B cell (primary cell): ENCODE measurements around the gene ELK3. TPM values are rescaled to one million over a fixed set of nuclear protein-coding genes. Genes with fewer than 3 reads are reported as not detected.

Experiments
- ATAC-seq: fragments of 200-7000 bp; cut with Tn5 transposase; one replicate; pipeline ENCODE4 v1.10.0; 2021; ENCODE audit warnings: low read depth, mild to moderate bottlenecking, moderate number of reproducible peaks, moderate library complexity
- CTCF ChIA-PET: fragments of 350-600 bp; sonication (Branson Sonifier 250); formaldehyde crosslinking; loops from one replicate; lab custom pipeline; 2021; ENCODE audit warnings: antibody characterized with exemption, inconsistent platforms; lab: Charles Lee
- POLR2A ChIA-PET: fragments of 350-600 bp; sonication (Branson Sonifier 250); formaldehyde crosslinking; loops from one replicate; lab custom pipeline; 2021; ENCODE audit warnings: antibody characterized with exemption; lab: Charles Lee
- DNase-seq: peaks from one replicate; pipeline ENCODE4 v3.0.0; 2013
- H2AFZ ChIP-seq: 2 replicates; pipeline ENCODE4 v1.6.1; 2012; ENCODE audit warnings: mild to moderate bottlenecking, low read depth, low read length; ENCODE audit not compliant: insufficient read depth, poor library complexity, severe bottlenecking
- H3K27ac ChIP-seq, 2 donors: 1 replicate in 1 of 2; 2 replicates in 1 of 2; pipeline ENCODE4 v1.5.1; 2012 to 2013; ENCODE audit warnings: low read length in 2 of 2, mild to moderate bottlenecking in 2 of 2, moderate library complexity in 1 of 2
- H3K27me3 ChIP-seq, 4 experiments: fragments of 200-600 bp in 1 of 4; sonication (generic) in 1 of 4; replicated peaks in 1 of 4; 1 replicate in 2 of 4; 2 replicates in 2 of 4; pipeline versions ENCODE4 v1.6.1 to v1.7.0; 2013 to 2016; ENCODE audit warnings: low read length in 3 of 4, mild to moderate bottlenecking in 2 of 4, mixed read lengths in 1 of 4, moderate library complexity in 1 of 4; ENCODE audit not compliant: insufficient read depth in 4 of 4, control insufficient read depth in 3 of 4; ENCODE audit errors: control extremely low read depth in 1 of 4
- H3K36me3 ChIP-seq, 2 experiments: replicated peaks in 1 of 2; 1 replicate in 1 of 2; 2 replicates in 1 of 2; pipeline versions ENCODE4 v1.6.1 to v1.7.1; 2013; ENCODE audit warnings: low read length in 1 of 2; ENCODE audit not compliant: insufficient read depth in 2 of 2, control insufficient read depth in 1 of 2; ENCODE audit errors: control extremely low read depth in 1 of 2, extremely low read depth in 1 of 2
- H3K4me1 ChIP-seq, 2 donors: fragments of 200-600 bp in 1 of 2; sonication (generic) in 1 of 2; 1 replicate in 1 of 2; 2 replicates in 1 of 2; pipeline versions ENCODE4 v1.5.1 to v1.6.1; 2013 to 2017; ENCODE audit warnings: low read length in 2 of 2; ENCODE audit not compliant: control insufficient read depth in 2 of 2, insufficient read depth in 2 of 2
- H3K4me2 ChIP-seq: replicated peaks from 2 replicates; pipeline ENCODE3; 2012; ENCODE audit warnings: mild to moderate bottlenecking, low read depth, low read length; ENCODE audit not compliant: poor library complexity, severe bottlenecking
- H3K4me3 ChIP-seq, 5 experiments: fragments of 200-600 bp in 1 of 5; sonication (generic) in 1 of 5; 1 replicate in 3 of 5; 2 replicates in 2 of 5; pipeline versions ENCODE4 v1.5.1 to v1.7.0; 2011 to 2016; ENCODE audit warnings: low read length in 4 of 5, mild to moderate bottlenecking in 4 of 5, low read depth in 2 of 5, control low read depth in 1 of 5, moderate library complexity in 1 of 5; ENCODE audit not compliant: insufficient read depth in 1 of 5; ENCODE audit errors: control extremely low read depth in 1 of 5, extremely low read depth in 1 of 5
- H3K79me2 ChIP-seq: fragments of 200-600 bp; sonication (generic); one replicate; pipeline ENCODE4 v1.6.0; 2016; ENCODE audit warnings: low read length; ENCODE audit not compliant: control insufficient read depth, insufficient read depth
- H3K9ac ChIP-seq: fragments of 200-600 bp; sonication (generic); 2 replicates; pipeline ENCODE4 v1.6.1; 2017; ENCODE audit warnings: mild to moderate bottlenecking, low read length, moderate library complexity
- H3K9me3 ChIP-seq, 3 donors: one replicate each; pipeline versions ENCODE4 v1.6.1 to v1.7.1; 2013; ENCODE audit warnings: low read length in 2 of 3; ENCODE audit not compliant: control insufficient read depth in 2 of 3, insufficient read depth in 1 of 3; ENCODE audit errors: control extremely low read depth in 1 of 3
- H4K20me1 ChIP-seq: 2 replicates; pipeline ENCODE4 v1.6.0; 2012; ENCODE audit warnings: mild to moderate bottlenecking, low read length; ENCODE audit not compliant: insufficient read depth, control insufficient read depth, poor library complexity, severe bottlenecking
- H3K27ac Mint-ChIP-seq: one replicate; pipeline ENCODE4 v1.8.0; 2021; ENCODE audit warnings: mixed read lengths
- H3K27me3 Mint-ChIP-seq: one replicate; pipeline ENCODE4 v1.8.0; 2021; ENCODE audit warnings: mixed read lengths
- H3K4me1 Mint-ChIP-seq: one replicate; pipeline ENCODE4 v1.8.0; 2021; ENCODE audit warnings: mixed read lengths
- H3K4me3 Mint-ChIP-seq: one replicate; pipeline ENCODE4 v1.8.0; 2021; ENCODE audit warnings: mixed read lengths
- H3K9me3 Mint-ChIP-seq: one replicate; pipeline ENCODE4 v1.8.0; 2022; ENCODE audit warnings: mixed read lengths; ENCODE audit not compliant: insufficient read depth
- EZH2 ChIP-seq: IDR thresholded peaks from 2 replicates; pipeline ENCODE4 v1.6.1; 2012; ENCODE audit warnings: borderline replicate concordance, low read depth, mild to moderate bottlenecking, moderate library complexity, low read length; ENCODE audit not compliant: insufficient read depth, poor library complexity, severe bottlenecking
- WGBS: methylation state at CpG from one replicate; pipeline ENCODE4 v1.1.5; 2013; ENCODE audit warnings: missing lambda C conversion rate; ENCODE audit not compliant: insufficient coverage; 5-methylcytosine and 5-hydroxymethylcytosine counted together
- intact Hi-C: fragments of 100-400 bp; cut with micrococcal nuclease; formaldehyde crosslinking; loops from one replicate; pipeline ENCODE4 v1.10.0; 2022
- polyA plus RNA-seq: library from polyadenylated mRNA; depleted of rRNA; stranded (reverse); fragments of >200 nt; gene quantifications from 2 replicates; pipeline ENCODE4 v1.2.3, GENCODE V29; 2012
- total RNA-seq, 2 donors: library from RNA; stranded (reverse); fragments of 120-200 nt in 1 of 2; gene quantifications; 1 replicate in 1 of 2; 2 replicates in 1 of 2; pipeline versions ENCODE4 v1.2.3 to v1.2.4, GENCODE V29; 2013 to 2022
- TF ChIP-seq, protein P1 (sequence below): fragments of 200-600 bp; IDR thresholded peaks from one replicate; pipeline ENCODE4 v1.8.0; 2022; ENCODE audit warnings: antibody characterized with exemption, mild to moderate bottlenecking

Gene ELK3
- total and polyA plus RNA-seq, 2 donors (not counting 1 experiment from before 2014, with no cell fraction given) = 10.5 to 87.1 TPM

DNA sequence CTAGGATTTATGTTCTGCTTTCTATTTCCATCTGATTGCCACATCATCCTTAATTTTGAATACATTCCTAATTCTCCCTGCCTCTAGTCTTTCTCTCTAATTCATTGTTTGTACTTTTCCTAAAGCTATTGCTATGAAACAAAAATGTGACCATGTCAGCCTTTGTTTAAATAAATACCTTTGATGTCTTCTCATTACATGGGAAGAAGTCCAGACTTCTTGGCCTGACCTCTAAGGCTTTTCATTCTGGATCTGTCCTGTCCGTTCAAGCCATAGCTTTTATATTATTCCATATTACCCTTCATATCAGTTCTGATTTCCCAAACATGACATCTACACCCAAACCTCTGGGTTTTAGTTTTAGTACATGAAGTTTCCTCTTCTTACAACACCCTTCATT is 114.7 kb downstream of the ELK3 start:
- H3K27ac Mint-ChIP-seq = no peak overlapping the region
- no CpG with 5 or more reads among the region's 1 CpG for WGBS
- POLR2A ChIA-PET = no interaction called here

DNA sequence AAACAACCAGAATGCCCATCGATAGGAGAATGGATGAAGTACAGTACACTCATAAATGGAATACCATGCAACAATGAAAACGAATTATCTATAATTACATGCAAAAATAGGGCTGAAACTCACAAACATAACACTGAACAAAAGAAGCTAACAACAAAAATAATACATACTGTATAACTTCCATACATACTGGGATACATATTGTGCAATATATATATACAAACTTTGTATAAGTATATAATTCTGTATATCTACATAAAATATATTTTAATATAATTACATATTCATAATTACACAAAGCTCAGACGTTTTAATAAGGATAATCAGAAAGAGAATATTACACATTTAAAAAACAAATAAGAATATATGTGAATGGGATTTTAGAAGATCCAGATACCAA is 115.9 kb downstream of the ELK3 start:
- intact Hi-C loops = no loop called here
- Histone ChIP-seq H3K36me3 (peaks cover 0 to 13% of the 10 kb centered on the region in 2 experiments), H3K4me3 (no peak overlapping the region), H4K20me1 (peaks cover 10% of the 10 kb centered on the region), H3K4me1 (no peaks in the 10 kb centered on the region), H3K9ac (no peak overlapping the region), H3K4me2 (no peak overlapping the region), H3K9me3 (no peaks in the 10 kb centered on the region), H2AFZ (no peak overlapping the region), H3K79me2 (peaks cover 33% of the 10 kb centered on the region), H3K27me3 (no peaks in the 10 kb centered on the region), H3K27ac (no peak overlapping the region)
- ChIA-PET CTCF (interaction anchor here (1.1 kb wide), 1 partner anchor 89 kb away, joined by 3 read pairs; no protein-coding TSS in a partner anchor), POLR2A (no interaction called here)
- TF ChIP-seq, protein P1, sequence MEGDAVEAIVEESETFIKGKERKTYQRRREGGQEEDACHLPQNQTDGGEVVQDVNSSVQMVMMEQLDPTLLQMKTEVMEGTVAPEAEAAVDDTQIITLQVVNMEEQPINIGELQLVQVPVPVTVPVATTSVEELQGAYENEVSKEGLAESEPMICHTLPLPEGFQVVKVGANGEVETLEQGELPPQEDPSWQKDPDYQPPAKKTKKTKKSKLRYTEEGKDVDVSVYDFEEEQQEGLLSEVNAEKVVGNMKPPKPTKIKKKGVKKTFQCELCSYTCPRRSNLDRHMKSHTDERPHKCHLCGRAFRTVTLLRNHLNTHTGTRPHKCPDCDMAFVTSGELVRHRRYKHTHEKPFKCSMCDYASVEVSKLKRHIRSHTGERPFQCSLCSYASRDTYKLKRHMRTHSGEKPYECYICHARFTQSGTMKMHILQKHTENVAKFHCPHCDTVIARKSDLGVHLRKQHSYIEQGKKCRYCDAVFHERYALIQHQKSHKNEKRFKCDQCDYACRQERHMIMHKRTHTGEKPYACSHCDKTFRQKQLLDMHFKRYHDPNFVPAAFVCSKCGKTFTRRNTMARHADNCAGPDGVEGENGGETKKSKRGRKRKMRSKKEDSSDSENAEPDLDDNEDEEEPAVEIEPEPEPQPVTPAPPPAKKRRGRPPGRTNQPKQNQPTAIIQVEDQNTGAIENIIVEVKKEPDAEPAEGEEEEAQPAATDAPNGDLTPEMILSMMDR = no peak
- TF ChIP-seq EZH2 = no peak
- H3K4me1 Mint-ChIP-seq = peaks cover 15% of the 10 kb centered on the region
- ATAC-seq (no peak), DNase-seq (no peak)
- H3K27me3 Mint-ChIP-seq = no peaks in the 10 kb centered on the region
- H3K4me3 Mint-ChIP-seq = no peak overlapping the region
- H3K9me3 Mint-ChIP-seq = no peaks in the 10 kb centered on the region
- H3K27ac Mint-ChIP-seq = no peak overlapping the region
- WGBS = no CpG with 5 or more reads among the region's 3 CpGs

More for the DNA sequence above, 114.7 kb downstream of the ELK3 start:
- H3K27me3 Mint-ChIP-seq = no peaks in the 10 kb centered on the region
- no peaks in the 10 kb centered on the region for H3K9me3 Mint-ChIP-seq
- H3K4me3 Mint-ChIP-seq = no peak overlapping the region
- no peak overlapping the region for H3K9ac ChIP-seq
- no peak for ATAC-seq
- H3K4me1 Mint-ChIP-seq = peaks cover 7% of the 10 kb centered on the region
- no peaks in the 10 kb centered on the region for H3K4me1 ChIP-seq
- intact Hi-C loops = no loop called here
- H3K27me3 ChIP-seq = no peaks in the 10 kb centered on the region
- H3K79me2 ChIP-seq = peaks cover 38% of the 10 kb centered on the region
- no peaks in the 10 kb centered on the region for H3K9me3 ChIP-seq
- H3K4me2 ChIP-seq = no peak overlapping the region
- H3K36me3 ChIP-seq = peaks cover 0 to 13% of the 10 kb centered on the region in 2 experiments
- no peak for DNase-seq
- H3K4me3 ChIP-seq = no peak overlapping the region
- CTCF ChIA-PET = interaction anchor here (1.7 kb wide), 1 partner anchor 208 kb away, joined by 4 read pairs; no protein-coding TSS in a partner anchor
- H4K20me1 ChIP-seq = peaks cover 17% of the 10 kb centered on the region
- TF ChIP-seq, protein P1 = no peak
- TF ChIP-seq EZH2 = no peak
- H3K27ac ChIP-seq = no peak overlapping the region
- no peak overlapping the region for H2AFZ ChIP-seq
